Left cardiac atrium (tissue), 4 donors: ENCODE measurements around the gene LYSMD4. TPM values are rescaled to one million over a fixed set of nuclear protein-coding genes. Genes with fewer than 3 reads are reported as not detected.

Experiments used
- ATAC-seq, 2 donors: fragments of 200-7000 bp; cut with Tn5 transposase; one replicate each; pipeline ENCODE4 v1.9.1; 2020; ENCODE audit warnings: mild to moderate bottlenecking in 2 of 2, moderate library complexity in 2 of 2
- DNase-seq: peaks from one replicate; pipeline ENCODE4 v3.0.0-alpha.2; 2020
- intact Hi-C, 2 donors: fragments of 100-400 bp; cut with DNase I; formaldehyde crosslinking; loops; one replicate each; pipeline versions ENCODE4 v1.14.1 to v1.15.1; 2022 to 2023
- total RNA-seq, 2 donors: library from RNA; stranded (reverse); fragmentation: NEBNext Ultra II Directional; extraction: Animal tissue kit (Norgen Biotek cat#: 25700); gene quantifications; one replicate each; pipeline ENCODE4 v1.2.1, GENCODE V29; 2021
- donor health status: DM: no; HTN: yes; CAD: no.
- donor health status: DM: no; HTN: yes; CAD: no; lungs with severe emphysema.
- donor health status: DM: yes; HTN: yes; CAD: no.
- donor health status: Dilated cardiomyopathy.

The LYSMD4 gene
- total RNA-seq, 2 donors from 2014 or later, result 7.8 to 11.5 TPM

DNA sequence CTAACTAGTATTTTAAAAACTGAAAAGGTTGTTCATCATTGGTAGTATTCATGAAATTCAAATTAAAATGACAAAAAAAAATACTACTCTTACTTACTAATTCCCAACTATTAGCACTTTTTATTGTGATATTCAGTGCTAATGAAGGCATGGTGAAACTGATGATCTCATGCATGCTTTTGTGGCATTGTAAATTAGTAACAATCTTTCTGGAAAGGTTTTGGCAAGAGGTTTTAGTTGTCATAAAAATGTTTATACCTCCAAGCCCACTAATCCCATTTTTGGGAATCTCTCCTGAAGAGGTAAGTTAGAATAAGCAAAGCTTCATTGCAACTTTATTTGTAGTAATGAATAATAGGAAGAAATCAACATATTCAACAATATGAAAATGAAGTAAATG lies 53.0 kb downstream of the LYSMD4 start:
- no peak for ATAC-seq
- DNase-seq, result no peak
- intact Hi-C loops, result no loop called here

DNA sequence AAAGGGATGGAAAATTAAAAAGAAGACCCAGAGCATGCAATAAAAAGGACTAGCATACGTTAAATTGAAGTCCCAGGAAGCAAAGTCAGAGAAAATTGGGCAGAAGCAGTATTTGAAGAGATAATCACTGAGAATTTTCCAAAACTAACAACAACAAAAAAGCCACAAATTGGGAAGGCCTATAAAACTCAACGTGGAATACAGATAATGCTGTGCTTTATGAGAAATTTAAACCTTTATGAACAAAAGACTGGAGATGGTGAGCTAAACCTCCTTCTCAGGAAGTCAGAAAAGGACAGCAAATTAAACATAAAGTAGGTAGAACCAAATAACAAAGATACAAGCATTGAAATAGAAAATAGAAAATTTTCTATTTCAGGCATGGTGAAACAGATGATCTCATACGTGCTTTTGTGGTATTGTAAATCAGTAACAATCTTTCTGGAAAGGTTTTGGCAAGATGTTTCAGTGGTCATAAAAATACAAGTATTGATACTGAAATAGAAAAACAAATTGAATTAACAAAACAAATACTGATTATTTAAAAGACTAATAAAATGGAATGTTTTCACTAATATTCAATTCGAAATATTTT lies 55.6 kb downstream of the LYSMD4 start:
- no peak for ATAC-seq
- no peak for DNase-seq
- intact Hi-C loops, result no loop called here

Other genes starting within 250 kb of the LYSMD4 start
- gene MEF2A, start 167.5 kb downstream of the LYSMD4 start, total RNA-seq, result 100 to 1,000 TPM in 1 of 2 donors, 10 to 100 TPM in 1; 96.0 to 145 TPM